ENCODE data around the gene NELL1. TPM values are rescaled to one million over a fixed set of nuclear protein-coding genes. Genes with fewer than 3 reads are reported as not detected.

The NELL1 gene
- total RNA-seq, 1 experiment from 2014 or later: 0.22 TPM

- Histone ChIP-seq H3K4ac (ENCODE audit: low read depth, low read length) (no peak overlapping the region), H4K8ac (replicated peaks; ENCODE audit: insufficient read length, low read depth, low read length) (no peak overlapping the region), H3K27me3 (ENCODE audit: insufficient read depth, low read length) (no peaks in the 10 kb centered on the region), H3K23me2 (ENCODE audit: insufficient read length, low read depth, low read length, poor library complexity, severe bottlenecking) (no peaks in the 10 kb centered on the region), H3K4me2 (ENCODE audit: insufficient read depth, insufficient read length, low read length) (no peak overlapping the region), H3K79me2 (ENCODE audit: insufficient read depth, low read length) (no peaks in the 10 kb centered on the region), H3K79me1 (ENCODE audit: insufficient read depth, low read depth, low read length, poor library complexity, severe bottlenecking) (no peaks in the 10 kb centered on the region), H3K56ac (ENCODE audit: insufficient read length, low read depth, low read length) (no peak overlapping the region), H3K18ac (ENCODE audit: insufficient read length, low read depth, low read length) (no peak overlapping the region), H2BK5ac (ENCODE audit: insufficient read length, low read length) (no peak overlapping the region), H3K27ac (ENCODE audit: insufficient read length, low read depth, low read length) (no peak overlapping the region), H3K23ac (ENCODE audit: insufficient read length, low read depth, low read length) (no peak overlapping the region), H2BK20ac (ENCODE audit: low read depth, low read length, poor library complexity, severe bottlenecking) (no peak overlapping the region), H3K4me1 (ENCODE audit: insufficient read depth, low read length) (no peaks in the 10 kb centered on the region), H4K5ac (ENCODE audit: insufficient read length, low read depth, low read length) (no peak overlapping the region), H2BK120ac (ENCODE audit: low read depth, low read length, poor library complexity, severe bottlenecking) (no peak overlapping the region), H3T11ph (ENCODE audit: low read length) (no peak overlapping the region), H3K9ac (ENCODE audit: extremely low read depth, insufficient read length, low read length) (no peak overlapping the region), H2BK15ac (ENCODE audit: low read depth, low read length) (no peak overlapping the region), H4K91ac (ENCODE audit: insufficient read length, low read depth, low read length) (no peak overlapping the region), H3K9me3 (ENCODE audit: control insufficient read depth, low read depth, low read length) (no peaks in the 10 kb centered on the region), H2AK5ac (ENCODE audit: insufficient read length, low read length) (no peak overlapping the region), H2BK12ac (ENCODE audit: insufficient read length, low read depth, low read length) (no peak overlapping the region), H3K14ac (ENCODE audit: insufficient read depth, low read length) (no peak overlapping the region), H2AFZ (ENCODE audit: low read length) (no peak overlapping the region), H4K20me1 (ENCODE audit: control insufficient read depth, insufficient read depth, insufficient read length) (no peaks in the 10 kb centered on the region)
- H3K4me3 Mint-ChIP-seq: no peak overlapping the region
- H3K36me3 Mint-ChIP-seq (ENCODE audit: insufficient read depth in 1 of 3, low read depth in 3 of 3): no peaks in the 10 kb centered on the region; a peak in 2 of 7 replicates
- peaks cover 5% of the 10 kb centered on the region; the same call in 1 of the 2 replicates for H3K27me3 Mint-ChIP-seq (ENCODE audit: low read depth)
- H3K9me3 Mint-ChIP-seq: peaks cover 0 to 10% of the 10 kb centered on the region in 2 experiments; a peak in 4 of 5 replicates
- H3K4me1 Mint-ChIP-seq: no peaks in the 10 kb centered on the region
- H3K27ac Mint-ChIP-seq: no peak overlapping the region
- no CpG with 5 or more reads among the region's 1 CpG for WGBS (ENCODE audit: extremely low coverage, insufficient read length, low lambda C conversion rate)
- no peak for DNase-seq
- TF ChIP-seq, protein P1, sequence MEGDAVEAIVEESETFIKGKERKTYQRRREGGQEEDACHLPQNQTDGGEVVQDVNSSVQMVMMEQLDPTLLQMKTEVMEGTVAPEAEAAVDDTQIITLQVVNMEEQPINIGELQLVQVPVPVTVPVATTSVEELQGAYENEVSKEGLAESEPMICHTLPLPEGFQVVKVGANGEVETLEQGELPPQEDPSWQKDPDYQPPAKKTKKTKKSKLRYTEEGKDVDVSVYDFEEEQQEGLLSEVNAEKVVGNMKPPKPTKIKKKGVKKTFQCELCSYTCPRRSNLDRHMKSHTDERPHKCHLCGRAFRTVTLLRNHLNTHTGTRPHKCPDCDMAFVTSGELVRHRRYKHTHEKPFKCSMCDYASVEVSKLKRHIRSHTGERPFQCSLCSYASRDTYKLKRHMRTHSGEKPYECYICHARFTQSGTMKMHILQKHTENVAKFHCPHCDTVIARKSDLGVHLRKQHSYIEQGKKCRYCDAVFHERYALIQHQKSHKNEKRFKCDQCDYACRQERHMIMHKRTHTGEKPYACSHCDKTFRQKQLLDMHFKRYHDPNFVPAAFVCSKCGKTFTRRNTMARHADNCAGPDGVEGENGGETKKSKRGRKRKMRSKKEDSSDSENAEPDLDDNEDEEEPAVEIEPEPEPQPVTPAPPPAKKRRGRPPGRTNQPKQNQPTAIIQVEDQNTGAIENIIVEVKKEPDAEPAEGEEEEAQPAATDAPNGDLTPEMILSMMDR (conservative IDR thresholded peaks at IDR 0.05): no peak
Observed at GRCh38 chr11:21278840-21279239, 609.5 kb downstream of the NELL1 start.

All from H9 (cell line).